Smooth muscle cell (in vitro differentiated cells): Measurements from ENCODE around the gene RABEPK. TPM values are rescaled to one million over a fixed set of nuclear protein-coding genes. Genes with fewer than 3 reads are reported as not detected.

Experiments
- DNase-seq: peaks from one replicate; lab custom pipeline; 2025; ENCODE audit not compliant: unreplicated experiment; lab: John Stamatoyannopoulos, UW
- H2AFZ ChIP-seq: fragments of 200-600 bp; sonication (generic); 2 replicates; pipeline ENCODE4 v1.6.0; 2016; ENCODE audit warnings: antibody characterized with exemption, low read depth, mild to moderate bottlenecking
- H3F3A ChIP-seq: fragments of 200-600 bp; sonication (generic); 2 replicates; pipeline ENCODE4 v1.6.0; 2017; ENCODE audit warnings: antibody characterized with exemption, low read depth
- H3K27ac ChIP-seq: fragments of 200-600 bp; sonication (generic); 2 replicates; pipeline ENCODE4 v1.5.1; 2016; ENCODE audit warnings: low read depth, mild to moderate bottlenecking
- H3K27me3 ChIP-seq: fragments of 200-600 bp; sonication (generic); 2 replicates; pipeline ENCODE4 v1.6.1; 2016; ENCODE audit warnings: low read depth, mild to moderate bottlenecking
- H3K36me3 ChIP-seq: fragments of 200-600 bp; sonication (generic); 2 replicates; pipeline ENCODE4 v1.5.1; 2016; ENCODE audit warnings: low read depth
- H3K4me1 ChIP-seq: fragments of 200-600 bp; sonication (generic); 2 replicates; pipeline ENCODE4 v1.5.1; 2016; ENCODE audit warnings: low read depth
- H3K4me2 ChIP-seq: fragments of 200-600 bp; sonication (generic); 2 replicates; pipeline ENCODE4 v1.6.0; 2016; ENCODE audit warnings: mild to moderate bottlenecking
- H3K4me3 ChIP-seq: fragments of 200-600 bp; sonication (generic); 2 replicates; pipeline ENCODE4 v1.5.1; 2016; ENCODE audit warnings: mild to moderate bottlenecking
- H3K79me2 ChIP-seq: fragments of 200-600 bp; sonication (generic); 2 replicates; pipeline ENCODE4 v1.6.0; 2016; ENCODE audit warnings: low read depth, mild to moderate bottlenecking
- H3K9ac ChIP-seq: fragments of 200-600 bp; sonication (generic); 2 replicates; pipeline ENCODE4 v1.6.0; 2016; ENCODE audit warnings: low read depth
- H3K9me3 ChIP-seq: fragments of 200-600 bp; sonication (generic); replicated peaks from 2 replicates; pipeline ENCODE4 v1.5.1; 2016; ENCODE audit warnings: low read depth
- H4K20me1 ChIP-seq: fragments of 200-600 bp; sonication (generic); 2 replicates; pipeline ENCODE4 v1.6.0; 2016; ENCODE audit warnings: low read depth
- CTCF ChIP-seq: fragments of 200-600 bp; sonication (generic); IDR thresholded peaks from 2 replicates; pipeline ENCODE4 v1.5.1; 2017; ENCODE audit warnings: borderline replicate concordance, mild to moderate bottlenecking, antibody characterized with exemption; ENCODE audit not compliant: insufficient read depth, poor library complexity, severe bottlenecking
- WGBS: methylation state at CpG from one replicate; pipeline ENCODE4 v1.1.7; 2016; ENCODE audit warnings: low lambda C conversion rate; 5-methylcytosine and 5-hydroxymethylcytosine counted together
- polyA plus RNA-seq: library from polyadenylated mRNA; unstranded; fragments of >200 nt; fragmentation: Nextera tagmentation; extraction: Ambion mirVana; gene quantifications from 2 replicates; pipeline ENCODE4 v1.2.1, GENCODE V29; 2016
- total RNA-seq: library from RNA; depleted of rRNA; stranded (reverse); fragments of >200 nt; gene quantifications from 2 replicates; pipeline ENCODE4 v1.2.3, GENCODE V29; 2014

Gene RABEPK
- total and polyA plus RNA-seq, 2 experiments from 2014 or later: 20.9 to 42.9 TPM

GRCh38 chr9:125240649-125240999 lies 40.3 kb downstream of the RABEPK start:
- Histone ChIP-seq H2AFZ (no peak overlapping the region), H3K79me2 (peaks cover 55% of the 10 kb centered on the region), H4K20me1 (peaks cover 54% of the 10 kb centered on the region)

GRCh38 chr9:125241000-125241862 lies 40.9 kb downstream of the RABEPK start, which contains the start of gene HSPA5:
TSS of gene HSPA5 (minus strand) at chr9:125241343. CDS start at chr9:125241126, 217 bp downstream.
- H3K4me1 ChIP-seq: peaks cover 36% of the 10 kb centered on the region

More at GRCh38 chr9:125240649-125240999, 40.3 kb downstream of the RABEPK start:
- H3K9ac ChIP-seq: peak overlapping the region; percentile 99
- H3K36me3 ChIP-seq: peaks cover 24% of the 10 kb centered on the region
- H3K9me3 ChIP-seq: no peaks in the 10 kb centered on the region
- peaks cover 42% of the 10 kb centered on the region for H3K4me1 ChIP-seq
- 0% methylated on average over 33 of the region's 33 CpGs for WGBS
- H3K27me3 ChIP-seq: no peaks in the 10 kb centered on the region
- no peak for TF ChIP-seq CTCF
- H3K4me3 ChIP-seq: peak overlapping the region; percentile 98
- DNase-seq: no peak
- peak overlapping the region; percentile 97 for H3K27ac ChIP-seq
- H3F3A ChIP-seq: peaks cover 27% of the 10 kb centered on the region
- H3K4me2 ChIP-seq: peak overlapping the region; percentile 93

DNA sequence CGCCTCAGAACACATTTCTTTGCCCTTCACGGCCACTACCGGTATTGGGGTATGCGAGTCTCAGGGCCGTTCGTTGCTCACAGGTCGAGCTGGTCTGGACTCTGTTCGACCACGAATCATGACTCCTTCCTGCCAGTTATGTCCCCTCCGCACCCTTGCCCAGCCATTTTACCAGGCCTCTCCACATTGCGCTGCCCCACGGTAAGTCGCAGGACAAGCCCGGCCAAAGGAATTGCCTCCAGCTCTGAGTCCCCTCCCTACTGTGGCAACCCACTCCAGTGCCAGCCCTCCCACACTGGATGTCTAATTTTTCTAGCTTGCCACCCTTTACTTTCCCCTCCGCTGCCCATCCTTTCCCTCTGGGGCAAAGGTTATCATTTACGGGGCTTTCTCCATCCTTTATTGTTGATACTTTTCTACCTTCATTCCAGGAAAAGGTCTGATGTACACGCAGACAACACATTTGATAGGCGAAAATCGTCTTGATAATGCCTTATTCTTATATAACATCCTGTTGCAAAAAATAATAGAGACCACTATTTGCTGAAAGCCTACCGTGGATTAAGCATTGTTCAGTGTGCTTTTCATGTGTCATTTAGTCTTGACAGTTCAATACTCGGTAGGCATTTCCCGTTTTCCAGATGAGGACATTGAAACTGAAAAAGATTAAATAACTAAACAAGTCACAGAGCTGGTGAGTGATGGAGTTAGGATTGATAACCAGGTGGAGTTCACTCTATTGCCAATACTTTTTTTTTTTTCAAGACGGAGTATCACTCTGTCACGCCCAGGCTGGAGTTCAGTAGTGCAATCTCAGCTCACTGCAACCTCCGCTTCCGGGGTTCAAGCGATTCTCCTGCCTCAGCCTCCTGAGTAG lies 41.8 kb downstream of the RABEPK start:
- Histone ChIP-seq H4K20me1 (peaks cover 40% of the 10 kb centered on the region), H3K9me3 (no peaks in the 10 kb centered on the region), H3K27me3 (no peaks in the 10 kb centered on the region), H3K4me2 (peak overlapping the region; percentile 84), H3K79me2 (peaks cover 40% of the 10 kb centered on the region), H3F3A (peaks cover 16% of the 10 kb centered on the region), H3K4me1 (peaks cover 32% of the 10 kb centered on the region), H3K4me3 (peak overlapping the region; percentile 58), H2AFZ (peak overlapping the region; percentile 65), H3K36me3 (peaks cover 16% of the 10 kb centered on the region), H3K27ac (peak overlapping the region; percentile 93), H3K9ac (peak overlapping the region; percentile 85)
- TF ChIP-seq CTCF: no peak
- DNase-seq: no peak
- WGBS: 35% methylated on average over 25 of the region's 27 CpGs

More at GRCh38 chr9:125241000-125241862, 40.9 kb downstream of the RABEPK start, which contains the start of gene HSPA5:
- Histone ChIP-seq H3K4me2 (peak within 1 kb of the TSS; percentile 93), H3K79me2 (peaks cover 49% of the 10 kb centered on the region), H3K9ac (peak within 1 kb of the TSS; percentile 99), H3K27me3 (no peaks in the 10 kb centered on the region), H3K4me3 (peak within 1 kb of the TSS; percentile 98), H3F3A (peaks cover 25% of the 10 kb centered on the region), H2AFZ (peak within 1 kb of the TSS; percentile 65), H3K27ac (peak within 1 kb of the TSS; percentile 97), H3K9me3 (no peaks in the 10 kb centered on the region), H3K36me3 (peaks cover 18% of the 10 kb centered on the region), H4K20me1 (peaks cover 48% of the 10 kb centered on the region)
- under 1% methylated on average over 59 of the region's 59 CpGs for WGBS
- DNase-seq: peak; percentile 95
- TF ChIP-seq CTCF: peak; percentile 7
